IMR-90 (cell line): ENCODE data around the gene MALRD1. TPM values are rescaled to one million over a fixed set of nuclear protein-coding genes. Genes with fewer than 3 reads are reported as not detected.
A peak's percentile ranks its signal among the peaks of the same experiment; 100 is the strongest.

Experiments used
- ATAC-seq: fragments of 200-7000 bp; cut with Tn5 transposase; 2 replicates; pipeline ENCODE4 v1.9.1; 2020; ENCODE audit warnings: low read depth, mild to moderate bottlenecking, moderate library complexity
- BruUV-seq: library from RNA; stranded (reverse); fragments of 400-500 nt; replicated peaks from 2 replicates; lab custom pipeline; 2021; lab: Mats Ljungman, UMichigan
- CTCF ChIA-PET: fragments of 300-600 bp; formaldehyde crosslinking; extraction: SDS; loops from one replicate; lab custom pipeline; 2021; ENCODE audit warnings: antibody characterized with exemption; lab: Yijun Ruan, JAX
- POLR2A ChIA-PET: fragments of 300-600 bp; sonication (Branson Sonifier 250); formaldehyde crosslinking; loops from one replicate; lab custom pipeline; 2022; ENCODE audit warnings: antibody characterized with exemption; ENCODE audit not compliant: unreplicated experiment; lab: Charles Lee
- DNase-seq: peaks from one replicate; pipeline ENCODE4 v3.0.0; 2013
- H2AFZ ChIP-seq: replicated peaks from 2 replicates; pipeline ENCODE3; 2013; ENCODE audit warnings: low read length, mild to moderate bottlenecking; ENCODE audit not compliant: poor library complexity
- H2AK5ac ChIP-seq: 2 replicates; pipeline ENCODE4 v1.6.1; 2013; ENCODE audit warnings: low read depth, low read length, inconsistent platforms
- H2AK9ac ChIP-seq: replicated peaks from 2 replicates; pipeline ENCODE3; 2013; ENCODE audit warnings: mild to moderate bottlenecking, low read depth, low read length, moderate library complexity; ENCODE audit not compliant: poor library complexity
- H2BK120ac ChIP-seq: 2 replicates; pipeline ENCODE4 v1.6.1; 2013; ENCODE audit warnings: low read depth, low read length, inconsistent platforms
- H2BK15ac ChIP-seq: 3 replicates; pipeline ENCODE4 v1.6.1; 2013; ENCODE audit warnings: low read depth, low read length, inconsistent platforms
- H2BK20ac ChIP-seq: 2 replicates; pipeline ENCODE4 v1.6.1; 2013; ENCODE audit warnings: low read depth, mild to moderate bottlenecking, inconsistent platforms, low read length, moderate library complexity
- H2BK5ac ChIP-seq: 2 replicates; pipeline ENCODE4 v1.6.1; 2013; ENCODE audit warnings: mild to moderate bottlenecking, low read depth, low read length, inconsistent platforms; ENCODE audit not compliant: poor library complexity, severe bottlenecking
- H3K14ac ChIP-seq: replicated peaks from 2 replicates; pipeline ENCODE4 v1.6.1; 2013; ENCODE audit warnings: low read depth, low read length, inconsistent platforms
- H3K18ac ChIP-seq: 2 replicates; pipeline ENCODE4 v1.6.1; 2013; ENCODE audit warnings: low read depth, low read length, control low read depth
- H3K23ac ChIP-seq: 2 replicates; pipeline ENCODE4 v1.6.1; 2013; ENCODE audit warnings: low read depth, low read length, inconsistent platforms
- H3K27ac ChIP-seq: 2 replicates; pipeline ENCODE4 v1.5.1; 2013; ENCODE audit warnings: mild to moderate bottlenecking, control low read depth, low read length; ENCODE audit not compliant: insufficient read depth
- H3K27me3 ChIP-seq: 2 replicates; pipeline ENCODE4 v1.6.1; 2013; ENCODE audit warnings: low read length; ENCODE audit not compliant: control insufficient read depth, insufficient read depth
- H3K36me3 ChIP-seq: 2 replicates; pipeline ENCODE4 v1.6.1; 2013; ENCODE audit warnings: low read length, mixed read lengths; ENCODE audit not compliant: control insufficient read depth, insufficient read depth
- H3K4ac ChIP-seq: 2 replicates; pipeline ENCODE4 v1.6.1; 2013; ENCODE audit warnings: low read depth, low read length, inconsistent platforms
- H3K4me1 ChIP-seq: 2 replicates; pipeline ENCODE4 v1.6.1; 2013; ENCODE audit warnings: low read length, mixed read lengths; ENCODE audit not compliant: control insufficient read depth, insufficient read depth
- H3K4me2 ChIP-seq: 2 replicates; pipeline ENCODE4 v1.6.1; 2013; ENCODE audit warnings: low read depth, mild to moderate bottlenecking, control low read depth, low read length, moderate library complexity
- H3K4me3 ChIP-seq: 2 replicates; pipeline ENCODE4 v1.5.1; 2013; ENCODE audit warnings: low read depth, mild to moderate bottlenecking, control low read depth, low read length, moderate library complexity; ENCODE audit not compliant: insufficient read depth
- H3K56ac ChIP-seq: 2 replicates; pipeline ENCODE4 v1.6.1; 2013; ENCODE audit warnings: low read length, inconsistent platforms; ENCODE audit not compliant: insufficient read depth; ENCODE audit errors: extremely low read depth
- H3K79me1 ChIP-seq, 2 experiments: 2 replicates each; pipeline ENCODE4 v1.6.1; 2013; ENCODE audit warnings: low read length in 2 of 2, inconsistent platforms in 1 of 2, low read depth in 1 of 2
- H3K9ac ChIP-seq: 2 replicates; pipeline ENCODE4 v1.6.1; 2013; ENCODE audit warnings: low read depth, low read length, control low read depth
- H3K9me1 ChIP-seq: 2 replicates; pipeline ENCODE4 v1.6.1; 2013; ENCODE audit warnings: low read length, inconsistent platforms; ENCODE audit not compliant: insufficient read depth
- H3K9me3 ChIP-seq: 2 replicates; pipeline ENCODE4 v1.6.1; 2013; ENCODE audit warnings: low read length; ENCODE audit not compliant: control insufficient read depth, insufficient read depth
- H4K20me1 ChIP-seq: 2 replicates; pipeline ENCODE4 v1.6.1; 2013; ENCODE audit warnings: low read length, inconsistent platforms; ENCODE audit not compliant: insufficient read depth
- H4K5ac ChIP-seq: 2 replicates; pipeline ENCODE4 v1.6.1; 2013; ENCODE audit warnings: mild to moderate bottlenecking, low read depth, low read length, control low read depth
- H4K8ac ChIP-seq, 2 experiments: 2 replicates each; pipeline ENCODE4 v1.6.1; 2013; ENCODE audit warnings: low read depth in 2 of 2, low read length in 2 of 2, control low read depth in 1 of 2, inconsistent platforms in 1 of 2
- H4K91ac ChIP-seq: 2 replicates; pipeline ENCODE4 v1.6.1; 2013; ENCODE audit warnings: low read depth, low read length, inconsistent platforms; ENCODE audit not compliant: insufficient read depth
- BHLHE40 ChIP-seq: fragments of 150-350 bp; IDR thresholded peaks from 2 replicates; pipeline ENCODE4 v1.6.1; 2016; ENCODE audit warnings: mild to moderate bottlenecking, low read depth, low read length
- CEBPB ChIP-seq: IDR thresholded peaks from 2 replicates; pipeline ENCODE4 v1.6.1; 2012; ENCODE audit warnings: low read depth, low read length, improper control_type of control experiment
- FOS ChIP-seq: fragments of 150-350 bp; IDR thresholded peaks from 2 replicates; pipeline ENCODE4 v1.6.1; 2016; ENCODE audit warnings: low read depth, low read length
- MAFK ChIP-seq: IDR thresholded peaks from 2 replicates; pipeline ENCODE4 v1.6.1; 2012; ENCODE audit warnings: low read depth, low read length, improper control_type of control experiment
- MAZ ChIP-seq: IDR thresholded peaks from 2 replicates; pipeline ENCODE4 v1.6.1; 2012; ENCODE audit warnings: low read depth, mild to moderate bottlenecking, low read length, improper control_type of control experiment, moderate library complexity, borderline replicate concordance
- MXI1 ChIP-seq: IDR thresholded peaks from 2 replicates; pipeline ENCODE4 v1.6.1; 2012; ENCODE audit warnings: low read depth, mild to moderate bottlenecking, low read length, moderate library complexity, borderline replicate concordance
- NFE2L2 ChIP-seq: fragments of 150-350 bp; IDR thresholded peaks from 2 replicates; pipeline ENCODE4 v1.6.1; 2016; ENCODE audit warnings: low read depth, mild to moderate bottlenecking, low read length
- POLR2A ChIP-seq: IDR thresholded peaks from 2 replicates; pipeline ENCODE4 v1.6.1; 2012; ENCODE audit warnings: mild to moderate bottlenecking, low read depth, low read length
- RAD21 ChIP-seq: IDR thresholded peaks from 2 replicates; pipeline ENCODE4 v1.6.1; 2012; ENCODE audit warnings: low read length, improper control_type of control experiment
- RCOR1 ChIP-seq: IDR thresholded peaks from 2 replicates; pipeline ENCODE4 v1.6.1; 2012; ENCODE audit warnings: mild to moderate bottlenecking, low read length, improper control_type of control experiment; ENCODE audit not compliant: insufficient replicate concordance
- RFX5 ChIP-seq: IDR thresholded peaks from 2 replicates; pipeline ENCODE4 v1.8.0; 2012; ENCODE audit warnings: low read depth, mild to moderate bottlenecking, low read length, moderate library complexity
- SMC3 ChIP-seq: fragments of 150-350 bp; IDR thresholded peaks from 2 replicates; pipeline ENCODE4 v1.6.1; 2016; ENCODE audit warnings: low read depth, mild to moderate bottlenecking, antibody characterized with exemption, low read length, moderate library complexity
- WGBS, 2 experiments: methylation state at CpG; one replicate each; pipeline versions ENCODE4 v1.1.5 to v1.1.7; 2013; ENCODE audit warnings: missing lambda C conversion rate in 2 of 2; ENCODE audit not compliant: insufficient read length in 1 of 2; ENCODE audit errors: extremely low coverage in 2 of 2; 5-methylcytosine and 5-hydroxymethylcytosine counted together
- dilution Hi-C: fragments of 300-500 bp; cut with HindIII; formaldehyde crosslinking; loops from one replicate; pipeline ENCODE4 v1.14.3; 2018; ENCODE audit warnings: low sequenced_read_pairs; ENCODE audit not compliant: unreplicated experiment
- in situ Hi-C: fragments of 300-500 bp; cut with MboI; formaldehyde crosslinking; loops from 3 replicates; pipeline ENCODE4 v1.14.3; 2019; ENCODE audit warnings: low sequenced_read_pairs, inconsistent platforms, mixed read lengths
- intact Hi-C: fragments of 100-400 bp; cut with micrococcal nuclease; formaldehyde crosslinking; loops from 2 replicates; pipeline ENCODE4 v1.10.0; 2022
- polyA plus RNA-seq, 3 experiments: library from polyadenylated mRNA; depleted of rRNA; stranded (reverse); fragments of >200 nt; gene quantifications; 2 replicates each; pipeline ENCODE4 v1.2.3, GENCODE V29; 2012; ENCODE audit warnings: low replicate concordance in 1 of 3
- total RNA-seq: library from RNA; depleted of rRNA; stranded (reverse); fragments of >200 nt; gene quantifications from 2 replicates; pipeline ENCODE4 v1.2.3, GENCODE V29; 2012
- TF ChIP-seq, protein P1 (sequence below): fragments of 150-350 bp; IDR thresholded peaks from 2 replicates; pipeline ENCODE4 v1.6.1; 2017; ENCODE audit warnings: mild to moderate bottlenecking, antibody characterized with exemption, low read length, low read depth
- TF ChIP-seq, protein P2 (sequence below): fragments of 150-350 bp; IDR thresholded peaks from 2 replicates; pipeline ENCODE4 v1.6.1; 2016; ENCODE audit warnings: low read depth, mild to moderate bottlenecking, low read length, moderate library complexity, borderline replicate concordance
- TF ChIP-seq, protein P3 (sequence below): conservative IDR thresholded peaks from 2 replicates; pipeline ENCODE4 v1.5.1; 2012; ENCODE audit warnings: mild to moderate bottlenecking, low read depth, low read length, improper control_type of control experiment

The MALRD1 gene
- total and polyA plus RNA-seq, 2 of the 4 experiments (the other 2 are of a cell fraction): 0.34 to 1.1 TPM

DNA sequence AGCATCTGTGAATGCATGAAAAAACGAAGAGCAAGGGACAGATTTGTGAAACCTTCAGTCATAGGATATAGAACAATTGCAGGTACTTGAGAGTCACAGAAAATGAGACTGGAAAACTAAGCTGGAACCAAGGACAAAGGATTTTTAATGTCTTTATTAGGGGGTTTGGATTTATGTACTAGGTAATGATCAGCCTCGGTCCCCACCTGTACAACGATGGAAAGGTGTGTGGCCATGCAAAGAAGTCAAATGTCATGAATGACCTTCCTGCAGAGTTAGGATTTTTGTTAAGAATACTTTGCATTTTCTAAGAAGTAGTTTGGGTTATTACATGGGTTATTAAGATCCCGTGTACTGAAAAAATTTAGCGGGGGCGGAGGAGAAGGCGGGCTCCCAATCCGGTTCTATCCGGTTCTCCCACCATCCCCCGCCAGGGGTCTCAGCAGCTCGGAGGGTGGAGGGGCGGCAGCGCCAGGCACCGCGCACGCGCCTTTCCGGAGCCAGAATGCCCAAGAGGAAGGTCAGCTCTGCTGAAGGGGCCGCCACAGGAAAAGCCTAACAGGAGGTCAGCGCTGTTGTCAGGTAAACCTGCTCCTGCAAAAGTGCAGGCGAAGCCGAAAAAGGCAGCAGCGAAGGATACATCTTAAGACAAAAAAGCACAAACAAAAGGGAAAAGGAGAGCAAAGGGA is 440.1 kb downstream of the MALRD1 start:
- intact Hi-C loops (no loop called here), in situ Hi-C loops (no loop called here), dilution Hi-C loops (no loop called here)
- Histone ChIP-seq H2BK5ac (no peak overlapping the region), H3K18ac (0 out of 2 replicates have a peak overlapping the region, but pooled peaks have one; percentile 37), H3K4me2 (peak overlapping the region; percentile 85), H3K23ac (peak overlapping the region; percentile 74; the same call in 1 of the 2 replicates), H3K4me3 (peak overlapping the region; percentile 39), H2AFZ (peak overlapping the region; percentile 77), H3K9me1 (no peaks in the 10 kb centered on the region), H3K9ac (no peak overlapping the region), H3K4me1 (no peaks in the 10 kb centered on the region), H2AK9ac (no peak overlapping the region), H2BK120ac (peak overlapping the region; percentile 26), H3K27ac (peak overlapping the region; percentile 26; the same call in 1 of the 2 replicates), H2AK5ac (no peak overlapping the region), H3K56ac (no peak overlapping the region), H2BK15ac (no peak overlapping the region), H4K5ac (peak overlapping the region; percentile 85), H3K79me1 (no peaks in the 10 kb centered on the region), H3K14ac (no peak overlapping the region), H3K36me3 (no peaks in the 10 kb centered on the region), H4K8ac (peak overlapping the region in 1 of 2 experiments; percentile 86; a peak in 3 of 4 replicates), H4K20me1 (no peaks in the 10 kb centered on the region), H3K9me3 (no peaks in the 10 kb centered on the region), H2BK20ac (0 out of 2 replicates have a peak overlapping the region, but pooled peaks have one; percentile 63), H4K91ac (no peak overlapping the region), H3K27me3 (no peaks in the 10 kb centered on the region), H3K4ac (peak overlapping the region; percentile 60; the same call in 1 of the 2 replicates)
- WGBS, 2 experiments: 97% methylated on average over 3 of the region's 23 CpGs; no CpG with 5 or more reads in 1 of the 2 experiments
- ChIA-PET CTCF (no interaction called here), POLR2A (no interaction called here)
- ATAC-seq (peak; percentile 66), DNase-seq (no peak)
- BruUV-seq: no TSS peak
- no peak for TF ChIP-seq MXI1
- TF ChIP-seq MAFK: no peak
- TF ChIP-seq MAZ: no peak
- TF ChIP-seq RFX5: no peak
- TF ChIP-seq RCOR1: no peak
- no peak for TF ChIP-seq NFE2L2
- TF ChIP-seq, protein P1, sequence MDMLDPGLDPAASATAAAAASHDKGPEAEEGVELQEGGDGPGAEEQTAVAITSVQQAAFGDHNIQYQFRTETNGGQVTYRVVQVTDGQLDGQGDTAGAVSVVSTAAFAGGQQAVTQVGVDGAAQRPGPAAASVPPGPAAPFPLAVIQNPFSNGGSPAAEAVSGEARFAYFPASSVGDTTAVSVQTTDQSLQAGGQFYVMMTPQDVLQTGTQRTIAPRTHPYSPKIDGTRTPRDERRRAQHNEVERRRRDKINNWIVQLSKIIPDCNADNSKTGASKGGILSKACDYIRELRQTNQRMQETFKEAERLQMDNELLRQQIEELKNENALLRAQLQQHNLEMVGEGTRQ: no peak
- no peak for TF ChIP-seq POLR2A
- no peak for TF ChIP-seq CEBPB
- TF ChIP-seq, protein P2, sequence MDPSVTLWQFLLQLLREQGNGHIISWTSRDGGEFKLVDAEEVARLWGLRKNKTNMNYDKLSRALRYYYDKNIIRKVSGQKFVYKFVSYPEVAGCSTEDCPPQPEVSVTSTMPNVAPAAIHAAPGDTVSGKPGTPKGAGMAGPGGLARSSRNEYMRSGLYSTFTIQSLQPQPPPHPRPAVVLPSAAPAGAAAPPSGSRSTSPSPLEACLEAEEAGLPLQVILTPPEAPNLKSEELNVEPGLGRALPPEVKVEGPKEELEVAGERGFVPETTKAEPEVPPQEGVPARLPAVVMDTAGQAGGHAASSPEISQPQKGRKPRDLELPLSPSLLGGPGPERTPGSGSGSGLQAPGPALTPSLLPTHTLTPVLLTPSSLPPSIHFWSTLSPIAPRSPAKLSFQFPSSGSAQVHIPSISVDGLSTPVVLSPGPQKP: no peak
- no peak for TF ChIP-seq SMC3
- TF ChIP-seq FOS: no peak
- no peak for TF ChIP-seq RAD21
- TF ChIP-seq BHLHE40: no peak
- TF ChIP-seq, protein P3, sequence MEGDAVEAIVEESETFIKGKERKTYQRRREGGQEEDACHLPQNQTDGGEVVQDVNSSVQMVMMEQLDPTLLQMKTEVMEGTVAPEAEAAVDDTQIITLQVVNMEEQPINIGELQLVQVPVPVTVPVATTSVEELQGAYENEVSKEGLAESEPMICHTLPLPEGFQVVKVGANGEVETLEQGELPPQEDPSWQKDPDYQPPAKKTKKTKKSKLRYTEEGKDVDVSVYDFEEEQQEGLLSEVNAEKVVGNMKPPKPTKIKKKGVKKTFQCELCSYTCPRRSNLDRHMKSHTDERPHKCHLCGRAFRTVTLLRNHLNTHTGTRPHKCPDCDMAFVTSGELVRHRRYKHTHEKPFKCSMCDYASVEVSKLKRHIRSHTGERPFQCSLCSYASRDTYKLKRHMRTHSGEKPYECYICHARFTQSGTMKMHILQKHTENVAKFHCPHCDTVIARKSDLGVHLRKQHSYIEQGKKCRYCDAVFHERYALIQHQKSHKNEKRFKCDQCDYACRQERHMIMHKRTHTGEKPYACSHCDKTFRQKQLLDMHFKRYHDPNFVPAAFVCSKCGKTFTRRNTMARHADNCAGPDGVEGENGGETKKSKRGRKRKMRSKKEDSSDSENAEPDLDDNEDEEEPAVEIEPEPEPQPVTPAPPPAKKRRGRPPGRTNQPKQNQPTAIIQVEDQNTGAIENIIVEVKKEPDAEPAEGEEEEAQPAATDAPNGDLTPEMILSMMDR: no peak
